ENCODE measurements around the gene WDR35. TPM values are rescaled to one million over a fixed set of nuclear protein-coding genes. Genes with fewer than 3 reads are reported as not detected.

The WDR35 gene
- total and polyA plus RNA-seq, 2 of the 4 experiments (the other 2 are of a cell fraction) = 3.4 to 8.1 TPM

- H3K4me3 ChIP-seq (ENCODE audit: insufficient read depth, low read depth, low read length) = no peak overlapping the region
- intact Hi-C loops (cut with micrococcal nuclease) (no loop called here), in situ Hi-C loops (cut with MboI; ENCODE audit: low sequenced_read_pairs) (no loop called here), dilution Hi-C loops (cut with HindIII; ENCODE audit: low sequenced_read_pairs, unreplicated experiment) (no loop called here)
- H3K14ac ChIP-seq (replicated peaks; ENCODE audit: low read depth, low read length) = no peak overlapping the region
- H2BK20ac ChIP-seq (ENCODE audit: low read depth, low read length) = no peak overlapping the region
- ChIA-PET POLR2A (ENCODE audit: unreplicated experiment) (no interaction called here), CTCF (no interaction called here)
- no peak overlapping the region for H4K5ac ChIP-seq (ENCODE audit: low read depth, low read length)
- WGBS, 2 experiments (ENCODE audit: extremely low coverage in 2 of 2, insufficient read length in 1 of 2) = 83% methylated on average over 1 of the region's 2 CpGs; no CpG with 5 or more reads in 1 of the 2 experiments
- ATAC-seq (ENCODE audit: low read depth) (no peak), DNase-seq (no peak)
- H3K79me1 ChIP-seq (ENCODE audit: low read depth in 1 of 2, low read length in 2 of 2) = no peaks in the 10 kb centered on the region
- H3K18ac ChIP-seq (ENCODE audit: low read depth, low read length) = no peak overlapping the region
- H3K4me1 ChIP-seq (ENCODE audit: control insufficient read depth, insufficient read depth, low read length) = no peaks in the 10 kb centered on the region
- no peaks in the 10 kb centered on the region for H3K9me1 ChIP-seq (ENCODE audit: insufficient read depth, low read length)
- no peak overlapping the region for H3K27ac ChIP-seq (ENCODE audit: insufficient read depth, low read length)
- no peak overlapping the region for H2BK15ac ChIP-seq (ENCODE audit: low read depth, low read length)
- no peak overlapping the region for H3K4me2 ChIP-seq (ENCODE audit: low read depth, low read length)
- no peak overlapping the region for H4K8ac ChIP-seq (ENCODE audit: low read depth in 2 of 2, low read length in 2 of 2)
- peaks cover 16% of the 10 kb centered on the region for H3K27me3 ChIP-seq (ENCODE audit: control insufficient read depth, insufficient read depth, low read length)
- no peak overlapping the region for H2AK5ac ChIP-seq (ENCODE audit: low read depth, low read length)
- H4K20me1 ChIP-seq (ENCODE audit: insufficient read depth, low read length) = no peaks in the 10 kb centered on the region
- no peak overlapping the region for H4K91ac ChIP-seq (ENCODE audit: insufficient read depth, low read depth, low read length)
- H3K9ac ChIP-seq (ENCODE audit: low read depth, low read length) = no peak overlapping the region
- no peak overlapping the region for H2AK9ac ChIP-seq (replicated peaks; ENCODE audit: low read depth, low read length, poor library complexity)
- no peak overlapping the region for H3K4ac ChIP-seq (ENCODE audit: low read depth, low read length)
- no peak overlapping the region for H2BK120ac ChIP-seq (ENCODE audit: low read depth, low read length)
- TF ChIP-seq RAD21 (IDR thresholded peaks at IDR 0.05; ENCODE audit: low read length) (no peak), MXI1 (IDR thresholded peaks at IDR 0.05; ENCODE audit: borderline replicate concordance, low read depth, low read length) (no peak), NFE2L2 (IDR thresholded peaks at IDR 0.05; ENCODE audit: low read depth, low read length) (no peak), BHLHE40 (IDR thresholded peaks at IDR 0.05; ENCODE audit: low read depth, low read length) (no peak), ELK1 (IDR thresholded peaks at IDR 0.05; ENCODE audit: borderline replicate concordance, low read depth, low read length) (no peak)
- no peak overlapping the region for H2BK5ac ChIP-seq (ENCODE audit: low read depth, low read length, poor library complexity, severe bottlenecking)
- H3K23ac ChIP-seq (ENCODE audit: low read depth, low read length) = no peak overlapping the region
- no peak overlapping the region for H3K56ac ChIP-seq (ENCODE audit: extremely low read depth, insufficient read depth, low read length)
- no peaks in the 10 kb centered on the region for H3K9me3 ChIP-seq (ENCODE audit: control insufficient read depth, insufficient read depth, low read length)
- H3K36me3 ChIP-seq (ENCODE audit: control insufficient read depth, insufficient read depth, low read length) = no peaks in the 10 kb centered on the region
- H2AFZ ChIP-seq (replicated peaks; ENCODE audit: low read length, poor library complexity) = no peak overlapping the region
- BruUV-seq (replicated peaks) = no TSS peak
Observed at GRCh38 chr2:19882286-19882685, 107.6 kb downstream of the WDR35 start.
